ENCODE data around the gene LAYN.

Gene LAYN

GRCh38 chr11:111598559-111598958 is 58.0 kb downstream of the LAYN start:
- DNase-seq: no peak

DNA sequence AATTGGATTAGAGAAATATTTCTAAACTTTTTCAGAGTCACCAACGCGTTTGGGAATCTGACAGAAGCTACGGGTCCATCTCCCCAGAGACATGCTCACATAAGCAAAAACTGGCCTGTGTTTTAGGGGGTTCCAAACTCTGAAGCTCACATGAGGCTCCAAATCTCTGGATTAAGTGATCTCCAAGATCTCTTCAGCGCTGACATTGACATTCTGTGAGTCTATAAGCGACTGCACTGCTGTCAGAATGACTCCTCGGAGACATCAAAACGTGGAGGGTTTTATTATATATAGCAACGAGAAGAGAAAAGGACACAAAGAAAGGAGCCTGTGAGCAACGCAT is 61.1 kb downstream of the LAYN start:
- no peak for DNase-seq

- DNase-seq: peak; percentile 86
Observed at GRCh38 chr11:111601979-111602864, 61.7 kb downstream of the LAYN start, which contains the start of gene SIK2. SIK2 (plus strand) TSS chr11:111602449; CDS start chr11:111602564, 115 bp downstream.

- DNase-seq: peak; percentile 29
Observed at GRCh38 chr11:111602865-111603610, 62.5 kb downstream of the LAYN start.

- DNase-seq: no peak
Observed at GRCh38 chr11:111603611-111604130, 63.2 kb downstream of the LAYN start.

DNA sequence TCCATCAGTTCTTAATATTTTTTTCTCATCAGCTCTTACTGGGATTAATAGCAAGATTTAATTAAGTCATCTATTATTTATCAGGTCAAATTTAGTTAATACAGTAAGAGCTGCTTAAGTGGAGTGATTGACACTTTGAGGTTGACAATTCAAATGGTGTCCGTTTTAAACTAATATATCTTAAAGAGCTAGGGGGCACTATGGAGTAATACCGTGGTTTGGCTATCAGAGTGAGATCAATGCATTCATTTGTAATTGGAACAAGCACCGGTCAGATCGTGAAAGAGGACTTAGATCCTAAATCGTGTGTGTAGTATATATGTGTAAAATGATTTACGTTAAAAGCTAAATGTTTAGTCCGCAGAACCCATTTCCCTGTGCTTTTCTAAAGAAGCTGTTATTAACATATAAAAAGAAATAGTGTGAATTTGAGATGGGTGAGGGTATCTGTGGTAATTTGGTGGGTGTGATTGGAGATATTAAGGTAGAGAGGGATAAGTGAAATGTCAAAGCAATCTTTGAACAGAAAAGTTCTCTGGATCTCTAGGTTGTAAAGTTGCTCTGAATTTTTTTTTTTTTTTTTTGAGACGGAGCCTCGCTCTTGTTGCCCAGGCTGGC is 64.0 kb downstream of the LAYN start:
- no peak for DNase-seq

DNA sequence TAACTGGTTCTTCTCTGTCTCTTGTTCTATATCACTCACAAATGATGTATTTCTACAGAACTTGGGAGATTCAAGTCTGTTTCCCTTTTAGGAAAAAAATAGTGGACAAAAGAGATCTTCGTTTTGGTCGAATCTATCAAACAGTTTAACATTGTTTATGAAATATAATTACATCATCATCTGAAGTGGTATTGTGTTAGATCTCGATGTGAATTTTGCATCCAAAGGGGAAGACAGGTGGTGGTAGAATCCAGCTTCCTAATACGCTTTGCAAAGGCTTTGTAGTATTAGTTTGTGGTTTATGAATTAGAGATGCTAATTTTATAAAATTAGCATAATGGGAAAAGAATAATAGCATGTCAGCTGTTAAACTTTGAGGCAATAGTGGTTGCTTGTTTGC is 65.2 kb downstream of the LAYN start:
- DNase-seq: no peak

DNA sequence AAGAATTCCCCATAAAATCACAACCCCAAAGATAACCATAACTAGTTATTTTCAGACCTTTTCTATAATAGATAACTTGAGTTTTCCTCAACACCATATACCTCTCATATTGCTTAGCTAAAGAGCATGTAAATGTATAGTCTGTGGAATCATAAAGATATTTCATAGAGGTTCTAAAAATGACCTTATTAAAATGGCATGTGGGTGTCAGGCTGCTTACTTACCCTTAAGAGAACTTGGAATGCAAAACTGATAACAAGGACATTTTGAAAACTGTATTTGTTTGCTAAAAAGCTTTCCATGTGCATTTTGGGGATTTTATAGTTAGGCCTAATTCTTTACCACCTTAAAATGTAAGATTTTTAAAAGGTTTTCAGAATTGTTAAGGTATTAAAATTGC is 66.5 kb downstream of the LAYN start:
- DNase-seq: no peak

DNA sequence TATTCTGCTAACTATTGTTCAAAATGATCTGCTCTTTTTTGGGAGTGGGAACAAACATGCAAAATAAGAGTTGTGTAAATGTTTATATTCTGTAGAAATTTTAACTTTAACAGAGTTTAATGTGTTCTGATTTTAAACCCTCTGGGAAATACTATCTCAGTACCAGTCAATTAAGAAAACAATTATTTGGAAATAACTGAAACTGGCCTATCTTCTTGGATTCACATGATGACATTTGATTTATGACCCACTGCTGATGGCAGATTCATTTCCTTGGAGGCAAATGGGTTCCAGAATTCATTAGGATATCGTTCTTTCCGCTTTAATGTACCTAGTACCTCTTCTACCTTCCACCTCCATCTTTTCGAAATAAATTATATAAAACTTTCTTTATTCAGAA is 67.2 kb downstream of the LAYN start:
- no peak for DNase-seq

Measured in effector CD8-positive, alpha-beta T cell (primary cell).